HepG2 (cell line): ENCODE data around the gene CUL9. TPM values are rescaled to one million over a fixed set of nuclear protein-coding genes. Genes with fewer than 3 reads are reported as not detected.

Source experiments
- FOXC1 ChIP-seq: sonication (generic); formaldehyde crosslinking; IDR thresholded peaks from 2 replicates; pipeline ENCODE4 v1.8.0; 2022; ENCODE audit warnings: mild to moderate bottlenecking, missing genetic modification reagents, borderline replicate concordance
- HOXA3 ChIP-seq: sonication (generic); formaldehyde crosslinking; IDR thresholded peaks from 2 replicates; pipeline ENCODE4 v1.5.0; 2020; ENCODE audit warnings: missing genetic modification reagents
- NFKB2 ChIP-seq: sonication (generic); formaldehyde crosslinking; IDR thresholded peaks from 2 replicates; pipeline ENCODE4 v1.4.0; 2020; ENCODE audit warnings: missing genetic modification reagents, borderline replicate concordance
- PHF20 ChIP-seq: sonication (generic); formaldehyde crosslinking; IDR thresholded peaks from 2 replicates; pipeline ENCODE4 v1.5.0; 2020; ENCODE audit warnings: mild to moderate bottlenecking, missing genetic modification reagents
- TEAD3 ChIP-seq: optimal IDR thresholded peaks from 2 replicates; pipeline ENCODE3; 2016; ENCODE audit warnings: borderline replicate concordance
- TSC22D2 ChIP-seq: sonication (generic); formaldehyde crosslinking; IDR thresholded peaks from 2 replicates; pipeline ENCODE4 v1.5.1; 2020; ENCODE audit warnings: missing genetic modification reagents, mild to moderate bottlenecking, borderline replicate concordance
- ZBTB38 ChIP-seq: sonication (generic); formaldehyde crosslinking; IDR thresholded peaks from 2 replicates; pipeline ENCODE4 v1.5.1; 2020; ENCODE audit warnings: mild to moderate bottlenecking, missing genetic modification reagents
- ZNF3 ChIP-seq: IDR thresholded peaks from 2 replicates; pipeline ENCODE4 v1.7.0; 2017; ENCODE audit warnings: inconsistent platforms
- ZNF605 ChIP-seq: sonication (generic); formaldehyde crosslinking; IDR thresholded peaks from 2 replicates; pipeline ENCODE4 v1.8.0; 2022; ENCODE audit warnings: mild to moderate bottlenecking, missing genetic modification reagents
- ZNF672 ChIP-seq: sonication (generic); formaldehyde crosslinking; IDR thresholded peaks from 2 replicates; pipeline ENCODE4 v1.8.1; 2022; ENCODE audit warnings: missing genetic modification reagents
- polyA plus RNA-seq, 8 experiments: library from polyadenylated mRNA; depleted of rRNA in 3 of 8; stranded (reverse) in 7 of 8; unstranded in 1 of 8; fragments of >200 nt; fragmentation: Illumina TruSeq in 4 of 8; extraction: Trizol in 4 of 8; gene quantifications; 2 replicates each; pipeline versions ENCODE4 v1.2.1 to v1.2.3, GENCODE V29; 2011 to 2016; ENCODE audit warnings: low read depth in 4 of 8, missing spikeins in 1 of 8, mixed read lengths in 1 of 8; ENCODE audit not compliant: insufficient read depth in 1 of 8
- total RNA-seq, 5 experiments: library from RNA; depleted of rRNA; stranded (reverse); fragments of >200 nt; fragmentation: Illumina TruSeq; extraction: Trizol; gene quantifications; 2 replicates each; pipeline ENCODE4 v1.2.3, GENCODE V29; 2016; ENCODE audit warnings: low read depth in 1 of 5
- TF ChIP-seq, protein P1 (sequence below): sonication (generic); formaldehyde crosslinking; IDR thresholded peaks from 2 replicates; pipeline ENCODE4 v1.4.0; 2020; ENCODE audit warnings: mild to moderate bottlenecking, missing genetic modification reagents
- TF ChIP-seq, protein P2 (sequence below), 2 experiments: fragments of 450-650 bp in 1 of 2; sonication (generic) in 1 of 2; formaldehyde crosslinking in 1 of 2; IDR thresholded peaks; 2 replicates each; pipeline versions ENCODE4 v1.6.1 to v1.8.0; 2016 to 2022; ENCODE audit warnings: antibody characterized with exemption in 1 of 2, mild to moderate bottlenecking in 1 of 2, missing genetic modification reagents in 1 of 2

The CUL9 gene
- total and polyA plus RNA-seq, 2 of the 13 experiments (the other 11 are each of a cell fraction or from before 2014, with no cell fraction given): 11.4 to 13.7 TPM

DNA sequence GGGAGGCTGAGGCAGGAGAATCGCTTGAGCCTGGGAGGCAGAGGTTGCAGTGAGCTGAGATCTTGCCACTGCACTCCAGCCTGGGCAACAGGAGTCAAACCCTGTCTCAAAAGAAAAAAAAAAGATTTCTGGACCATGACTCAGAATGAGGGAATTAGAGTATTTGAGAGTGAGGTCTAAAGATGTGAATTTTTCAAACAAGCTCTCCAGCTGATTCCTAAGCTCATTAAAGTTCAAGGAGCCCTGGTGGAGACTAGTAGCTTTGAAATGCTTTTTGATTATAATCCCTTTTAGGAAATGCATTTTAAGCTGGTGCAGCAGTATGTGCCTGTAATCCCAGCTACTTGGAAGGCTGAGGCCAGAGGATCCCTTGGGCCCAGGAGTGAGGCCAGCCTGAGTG lies 32.7 kb upstream of the CUL9 start (continued):
- TF ChIP-seq, protein P1, sequence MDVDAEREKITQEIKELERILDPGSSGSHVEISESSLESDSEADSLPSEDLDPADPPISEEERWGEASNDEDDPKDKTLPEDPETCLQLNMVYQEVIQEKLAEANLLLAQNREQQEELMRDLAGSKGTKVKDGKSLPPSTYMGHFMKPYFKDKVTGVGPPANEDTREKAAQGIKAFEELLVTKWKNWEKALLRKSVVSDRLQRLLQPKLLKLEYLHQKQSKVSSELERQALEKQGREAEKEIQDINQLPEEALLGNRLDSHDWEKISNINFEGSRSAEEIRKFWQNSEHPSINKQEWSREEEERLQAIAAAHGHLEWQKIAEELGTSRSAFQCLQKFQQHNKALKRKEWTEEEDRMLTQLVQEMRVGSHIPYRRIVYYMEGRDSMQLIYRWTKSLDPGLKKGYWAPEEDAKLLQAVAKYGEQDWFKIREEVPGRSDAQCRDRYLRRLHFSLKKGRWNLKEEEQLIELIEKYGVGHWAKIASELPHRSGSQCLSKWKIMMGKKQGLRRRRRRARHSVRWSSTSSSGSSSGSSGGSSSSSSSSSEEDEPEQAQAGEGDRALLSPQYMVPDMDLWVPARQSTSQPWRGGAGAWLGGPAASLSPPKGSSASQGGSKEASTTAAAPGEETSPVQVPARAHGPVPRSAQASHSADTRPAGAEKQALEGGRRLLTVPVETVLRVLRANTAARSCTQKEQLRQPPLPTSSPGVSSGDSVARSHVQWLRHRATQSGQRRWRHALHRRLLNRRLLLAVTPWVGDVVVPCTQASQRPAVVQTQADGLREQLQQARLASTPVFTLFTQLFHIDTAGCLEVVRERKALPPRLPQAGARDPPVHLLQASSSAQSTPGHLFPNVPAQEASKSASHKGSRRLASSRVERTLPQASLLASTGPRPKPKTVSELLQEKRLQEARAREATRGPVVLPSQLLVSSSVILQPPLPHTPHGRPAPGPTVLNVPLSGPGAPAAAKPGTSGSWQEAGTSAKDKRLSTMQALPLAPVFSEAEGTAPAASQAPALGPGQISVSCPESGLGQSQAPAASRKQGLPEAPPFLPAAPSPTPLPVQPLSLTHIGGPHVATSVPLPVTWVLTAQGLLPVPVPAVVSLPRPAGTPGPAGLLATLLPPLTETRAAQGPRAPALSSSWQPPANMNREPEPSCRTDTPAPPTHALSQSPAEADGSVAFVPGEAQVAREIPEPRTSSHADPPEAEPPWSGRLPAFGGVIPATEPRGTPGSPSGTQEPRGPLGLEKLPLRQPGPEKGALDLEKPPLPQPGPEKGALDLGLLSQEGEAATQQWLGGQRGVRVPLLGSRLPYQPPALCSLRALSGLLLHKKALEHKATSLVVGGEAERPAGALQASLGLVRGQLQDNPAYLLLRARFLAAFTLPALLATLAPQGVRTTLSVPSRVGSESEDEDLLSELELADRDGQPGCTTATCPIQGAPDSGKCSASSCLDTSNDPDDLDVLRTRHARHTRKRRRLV (CRISPR knock-in tag): no peak
- TF ChIP-seq PHF20 (CRISPR knock-in tag): no peak
- no peak for TF ChIP-seq ZNF3
- TF ChIP-seq NFKB2 (CRISPR knock-in tag): no peak
- TF ChIP-seq FOXC1 (CRISPR knock-in tag): no peak
- TF ChIP-seq ZNF672 (CRISPR knock-in tag): no peak
- TF ChIP-seq, protein P2, sequence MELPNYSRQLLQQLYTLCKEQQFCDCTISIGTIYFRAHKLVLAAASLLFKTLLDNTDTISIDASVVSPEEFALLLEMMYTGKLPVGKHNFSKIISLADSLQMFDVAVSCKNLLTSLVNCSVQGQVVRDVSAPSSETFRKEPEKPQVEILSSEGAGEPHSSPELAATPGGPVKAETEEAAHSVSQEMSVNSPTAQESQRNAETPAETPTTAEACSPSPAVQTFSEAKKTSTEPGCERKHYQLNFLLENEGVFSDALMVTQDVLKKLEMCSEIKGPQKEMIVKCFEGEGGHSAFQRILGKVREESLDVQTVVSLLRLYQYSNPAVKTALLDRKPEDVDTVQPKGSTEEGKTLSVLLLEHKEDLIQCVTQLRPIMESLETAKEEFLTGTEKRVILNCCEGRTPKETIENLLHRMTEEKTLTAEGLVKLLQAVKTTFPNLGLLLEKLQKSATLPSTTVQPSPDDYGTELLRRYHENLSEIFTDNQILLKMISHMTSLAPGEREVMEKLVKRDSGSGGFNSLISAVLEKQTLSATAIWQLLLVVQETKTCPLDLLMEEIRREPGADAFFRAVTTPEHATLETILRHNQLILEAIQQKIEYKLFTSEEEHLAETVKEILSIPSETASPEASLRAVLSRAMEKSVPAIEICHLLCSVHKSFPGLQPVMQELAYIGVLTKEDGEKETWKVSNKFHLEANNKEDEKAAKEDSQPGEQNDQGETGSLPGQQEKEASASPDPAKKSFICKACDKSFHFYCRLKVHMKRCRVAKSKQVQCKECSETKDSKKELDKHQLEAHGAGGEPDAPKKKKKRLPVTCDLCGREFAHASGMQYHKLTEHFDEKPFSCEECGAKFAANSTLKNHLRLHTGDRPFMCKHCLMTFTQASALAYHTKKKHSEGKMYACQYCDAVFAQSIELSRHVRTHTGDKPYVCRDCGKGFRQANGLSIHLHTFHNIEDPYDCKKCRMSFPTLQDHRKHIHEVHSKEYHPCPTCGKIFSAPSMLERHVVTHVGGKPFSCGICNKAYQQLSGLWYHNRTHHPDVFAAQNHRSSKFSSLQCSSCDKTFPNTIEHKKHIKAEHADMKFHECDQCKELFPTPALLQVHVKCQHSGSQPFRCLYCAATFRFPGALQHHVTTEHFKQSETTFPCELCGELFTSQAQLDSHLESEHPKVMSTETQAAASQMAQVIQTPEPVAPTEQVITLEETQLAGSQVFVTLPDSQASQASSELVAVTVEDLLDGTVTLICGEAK (IDR thresholded peaks at IDR 0.05): no peak
- TF ChIP-seq, protein P2 (CRISPR knock-in tag; IDR thresholded peaks at IDR 0.05): no peak
- no peak for TF ChIP-seq TEAD3 (CRISPR knock-in tag)
- no peak for TF ChIP-seq ZBTB38
- no peak for TF ChIP-seq TSC22D2
- no peak for TF ChIP-seq HOXA3 (CRISPR knock-in tag)
- TF ChIP-seq ZNF605 (CRISPR knock-in tag): no peak
